ENCODE measurements around the gene DCLK1.

Gene DCLK1

DNA sequence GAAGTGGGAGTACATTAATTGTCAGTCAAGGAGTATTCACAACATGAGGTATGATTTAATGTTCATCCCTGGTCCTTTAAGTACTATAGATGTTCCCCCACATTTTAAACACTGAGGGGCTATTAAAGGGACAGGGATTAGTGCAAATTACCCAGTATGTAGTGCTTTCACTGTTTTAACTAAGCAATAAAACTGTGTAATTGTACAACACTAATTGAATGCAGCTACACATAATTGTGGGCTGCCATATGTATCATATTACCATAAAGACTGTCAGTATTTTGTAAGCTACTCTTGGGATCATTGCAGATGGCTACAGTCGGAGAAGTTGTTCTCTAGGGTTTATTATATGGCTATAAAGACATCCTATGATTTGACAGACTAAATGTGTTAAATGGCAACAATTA, 316.6 kb downstream of the DCLK1 start:
- peak; percentile 64 for DNase-seq

DNA sequence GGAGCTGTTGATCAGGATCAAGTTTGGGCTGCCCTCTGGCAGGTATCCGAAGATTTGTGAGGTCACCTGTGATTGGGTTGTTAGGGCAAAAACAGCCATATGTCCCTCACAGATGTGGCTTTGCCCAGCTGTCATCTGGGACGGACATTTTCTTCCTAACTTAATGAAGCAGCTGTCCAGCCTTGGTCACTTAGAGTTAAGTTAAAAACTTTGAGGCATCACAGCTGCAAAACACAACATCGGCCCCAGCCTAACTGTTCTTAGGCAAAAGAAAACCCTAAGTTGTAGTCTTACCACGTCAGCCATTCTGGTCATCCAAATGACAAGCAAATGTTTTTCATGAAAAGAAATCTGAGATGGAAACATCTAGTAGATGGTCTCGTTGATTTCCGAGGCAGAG, 318.4 kb downstream of the DCLK1 start:
- no peak for DNase-seq

DNA sequence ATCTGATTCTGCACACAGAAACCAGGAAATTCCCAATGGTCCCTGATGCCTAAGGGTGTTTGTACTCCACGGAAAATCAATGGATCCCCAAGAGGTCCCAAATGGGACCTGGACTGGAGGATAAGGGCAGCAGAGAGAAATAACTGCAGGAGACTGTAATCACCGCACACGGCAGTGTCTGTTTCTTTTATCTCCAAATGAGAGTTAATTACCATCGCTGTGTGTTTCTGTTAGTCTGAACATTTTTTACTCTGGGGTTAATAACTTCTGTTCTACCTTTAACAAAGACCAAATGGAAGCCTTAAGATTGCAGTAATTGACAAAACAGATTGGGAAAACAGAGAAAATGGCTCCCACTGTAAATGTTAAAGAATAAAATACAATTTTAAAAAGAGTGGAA, 320.9 kb downstream of the DCLK1 start:
- DNase-seq = peak; percentile 22

DNA sequence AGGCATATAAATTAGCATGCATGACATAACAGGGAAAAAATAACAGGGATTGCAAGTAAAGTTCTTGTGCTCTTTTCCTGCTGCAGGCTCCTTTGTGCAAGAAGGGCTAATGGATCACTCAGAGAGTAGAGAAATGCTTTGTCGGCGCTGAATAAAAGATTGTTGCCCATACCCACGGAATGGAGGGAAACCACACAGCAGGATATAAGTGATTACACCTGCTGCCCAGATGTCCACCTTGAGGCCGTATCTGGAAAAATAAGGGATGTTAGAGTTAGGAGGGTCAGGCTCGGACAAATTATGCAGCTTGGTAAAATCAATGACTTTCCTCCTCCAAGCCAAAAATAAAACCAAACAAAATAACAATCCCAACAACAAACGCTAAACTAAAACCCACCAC, 322.3 kb downstream of the DCLK1 start:
- no peak for DNase-seq

DNA sequence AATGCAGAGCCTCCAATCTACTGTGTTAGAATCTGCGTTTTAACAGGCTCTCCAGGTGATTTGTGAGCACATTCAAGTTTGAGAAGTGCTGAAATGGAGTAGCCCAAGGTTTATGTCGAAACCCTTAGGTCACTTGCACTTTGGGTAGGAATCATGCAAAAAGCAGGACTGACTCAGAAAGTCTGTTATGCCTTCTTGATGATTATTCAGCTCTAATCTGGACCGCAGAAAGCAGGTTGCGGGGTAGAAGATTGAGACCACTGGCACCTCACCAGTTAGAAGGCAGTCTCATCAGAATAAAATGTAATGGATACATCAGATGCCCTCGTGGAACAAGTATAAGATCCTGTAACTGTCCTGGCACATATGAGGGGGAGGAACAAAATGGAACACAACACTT, 326.3 kb downstream of the DCLK1 start:
- DNase-seq = no peak

DNA sequence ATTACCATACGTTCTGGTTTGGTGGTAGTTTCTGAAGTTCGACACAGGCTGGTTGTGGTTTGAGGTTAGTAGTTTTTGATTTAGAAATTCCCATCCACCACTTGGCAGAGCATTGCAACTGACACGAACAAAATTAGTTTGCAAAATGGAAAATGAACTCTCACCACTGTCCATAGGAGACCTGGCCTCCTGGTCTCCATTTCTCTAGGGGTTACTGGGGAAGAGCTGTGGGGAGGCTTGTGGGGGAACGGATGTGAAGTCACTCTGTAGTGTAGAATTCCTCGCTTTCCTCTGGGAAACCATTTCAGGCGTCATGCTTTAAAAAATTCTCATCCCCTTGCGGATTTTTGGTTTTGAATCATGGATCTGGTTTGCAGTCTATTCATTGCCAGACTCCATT, 333.2 kb downstream of the DCLK1 start:
- DNase-seq = no peak

DNA sequence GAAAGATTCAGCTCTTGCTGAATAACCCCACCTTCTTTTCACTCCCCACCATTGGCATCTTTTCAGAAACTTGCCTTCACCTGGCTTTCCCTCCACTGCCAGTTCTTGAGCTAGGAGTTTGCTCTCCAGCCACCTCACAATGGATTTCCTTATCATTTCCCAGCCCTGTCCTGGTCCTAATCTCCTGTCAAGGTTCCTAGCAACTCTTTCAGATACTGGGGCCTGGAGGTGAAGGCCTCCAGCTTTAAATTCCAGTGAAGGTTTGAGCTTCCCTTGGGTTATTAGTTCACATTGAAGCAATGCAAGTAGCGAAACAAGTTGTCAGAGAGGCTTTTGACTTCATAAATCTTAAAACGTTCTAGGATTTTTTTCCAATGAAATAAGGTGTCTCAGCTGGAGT, 333.9 kb downstream of the DCLK1 start:
- no peak for DNase-seq

DNA sequence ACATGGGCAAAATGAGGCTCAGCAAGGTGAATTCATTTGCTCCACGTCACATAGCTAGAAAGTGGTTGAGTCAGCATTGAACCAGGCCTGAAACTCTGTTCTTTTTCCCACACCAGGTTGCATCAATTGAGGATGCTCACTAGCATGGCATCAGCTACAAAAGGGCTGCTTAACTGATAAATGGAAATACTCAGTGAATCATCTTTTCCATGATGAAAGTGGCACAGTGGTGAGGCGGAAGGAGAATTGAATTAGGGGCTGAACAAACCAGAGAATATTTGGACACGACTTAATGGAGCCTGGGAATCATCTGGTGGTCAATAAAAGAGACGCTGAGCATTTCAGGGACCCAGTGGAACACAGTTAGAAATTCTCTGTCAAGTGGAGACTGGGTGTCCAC, 334.6 kb downstream of the DCLK1 start:
- DNase-seq = no peak

DNA sequence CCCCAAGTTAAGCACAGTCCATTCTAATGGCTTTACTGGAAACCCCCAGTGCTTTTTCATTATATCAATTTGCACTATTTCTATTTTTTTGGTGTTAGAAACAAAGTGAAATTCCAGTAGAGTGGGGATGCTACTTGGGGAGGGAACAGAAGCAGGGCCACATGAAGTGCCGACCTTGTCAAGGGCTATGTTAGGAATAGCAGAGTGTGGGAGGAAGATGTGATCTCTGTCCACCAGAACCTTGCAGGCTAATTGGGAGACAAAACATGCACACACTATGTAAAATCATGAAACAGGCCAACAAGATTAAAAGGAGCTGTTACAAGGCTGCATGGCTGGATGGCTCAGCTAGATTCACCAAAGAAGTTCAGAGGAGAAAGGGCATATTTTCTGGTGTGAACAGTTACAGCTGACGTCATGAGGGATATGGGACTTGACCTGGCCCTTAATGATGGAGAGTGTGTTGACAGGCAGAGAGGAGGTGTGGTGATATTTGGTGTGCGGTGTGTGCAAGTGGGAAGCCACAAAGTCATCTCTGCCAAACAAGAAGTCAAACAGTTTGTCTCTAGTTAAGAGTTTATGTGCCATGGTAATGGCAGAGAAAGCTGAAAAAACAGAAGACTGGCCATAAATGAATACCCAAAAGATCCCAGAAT, 336.3 kb downstream of the DCLK1 start:
- DNase-seq = no peak

DNA sequence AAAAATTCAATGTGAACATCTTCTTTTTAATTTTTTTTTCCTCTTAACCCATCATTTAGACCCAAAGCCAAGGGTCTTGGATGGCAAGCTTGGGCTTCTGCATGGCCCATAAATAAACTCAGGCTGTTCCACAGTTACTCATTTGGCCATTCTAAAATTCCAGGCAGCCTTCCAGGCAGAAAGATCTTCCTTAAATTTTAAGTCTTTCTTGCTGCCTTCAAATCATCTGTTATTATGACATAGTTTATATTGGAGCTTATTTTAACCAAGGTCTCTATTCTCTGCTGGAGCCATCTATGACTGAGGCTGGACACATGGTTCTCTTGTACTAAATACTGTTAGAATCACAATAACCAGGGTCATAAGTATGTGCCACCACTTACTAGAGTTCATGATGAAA, 337.4 kb downstream of the DCLK1 start:
- DNase-seq = no peak

DNA sequence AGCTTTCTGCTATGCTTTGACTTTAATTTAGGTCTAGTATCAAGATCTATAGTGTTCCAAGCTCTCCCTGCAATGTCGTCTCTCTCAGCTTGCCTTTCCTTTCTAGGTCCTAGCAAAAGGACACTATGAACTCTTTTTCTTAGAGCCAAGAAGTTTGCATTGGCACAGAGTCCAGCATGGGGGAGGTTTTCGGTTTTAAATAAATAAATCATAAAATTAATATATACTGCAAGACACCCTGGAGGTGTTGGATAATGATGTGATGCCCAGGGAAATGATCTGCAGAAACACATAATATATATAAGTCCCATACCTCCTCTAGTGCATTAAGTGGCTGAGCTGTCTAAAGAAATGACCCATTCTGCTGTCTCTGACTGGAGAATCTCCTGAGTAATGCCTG, 338.3 kb downstream of the DCLK1 start:
- DNase-seq = no peak

DNA sequence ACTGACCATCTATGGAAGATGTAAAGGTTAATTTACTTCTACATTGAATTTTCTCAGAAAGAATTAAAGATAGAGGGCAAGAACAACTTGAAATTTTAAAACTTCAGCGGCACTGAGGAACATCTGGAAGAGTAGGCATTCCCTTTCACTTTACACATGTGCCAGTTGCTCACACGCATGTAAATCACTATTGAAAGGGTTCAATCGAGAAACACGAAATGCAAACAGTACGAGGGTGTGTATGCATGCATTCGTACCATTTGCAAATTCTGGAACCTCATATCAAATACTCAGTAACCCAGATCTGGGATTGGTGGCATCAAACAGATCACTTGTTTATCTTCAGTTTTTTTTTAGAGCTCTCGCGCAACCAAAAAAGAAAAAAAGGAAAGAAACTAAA, 339.2 kb downstream of the DCLK1 start:
- DNase-seq = no peak

DNA sequence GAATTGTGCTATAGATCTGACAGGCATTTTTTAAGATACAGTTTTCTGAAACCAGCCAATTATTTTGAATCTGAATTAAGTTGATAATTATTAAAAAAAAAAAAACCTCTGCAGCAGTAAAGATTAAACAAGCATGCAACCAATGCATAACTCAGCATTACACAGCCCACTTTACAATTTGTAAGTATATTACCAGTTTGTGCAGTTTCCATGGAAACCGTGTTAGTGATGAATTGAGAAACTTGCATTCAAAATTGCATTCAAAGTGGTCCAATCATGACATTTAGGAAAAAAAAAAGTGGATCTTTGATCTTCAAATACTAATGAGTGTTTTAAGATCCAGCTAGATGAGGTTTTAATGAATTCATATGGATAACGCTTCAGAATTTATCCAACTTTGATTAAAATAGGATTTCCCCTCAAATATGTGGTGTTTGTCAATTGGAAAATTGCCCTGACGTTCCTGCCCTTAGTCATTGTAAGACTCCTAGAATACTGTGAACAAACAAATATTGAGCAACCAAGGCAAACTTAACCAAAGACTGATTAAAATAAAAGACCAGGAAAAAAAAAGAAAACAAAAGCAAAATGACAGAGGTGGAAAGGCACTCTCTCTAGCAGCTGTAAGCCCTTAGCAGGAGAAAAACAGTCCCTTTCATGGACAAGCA, 339.9 kb downstream of the DCLK1 start:
- DNase-seq = no peak

DNA sequence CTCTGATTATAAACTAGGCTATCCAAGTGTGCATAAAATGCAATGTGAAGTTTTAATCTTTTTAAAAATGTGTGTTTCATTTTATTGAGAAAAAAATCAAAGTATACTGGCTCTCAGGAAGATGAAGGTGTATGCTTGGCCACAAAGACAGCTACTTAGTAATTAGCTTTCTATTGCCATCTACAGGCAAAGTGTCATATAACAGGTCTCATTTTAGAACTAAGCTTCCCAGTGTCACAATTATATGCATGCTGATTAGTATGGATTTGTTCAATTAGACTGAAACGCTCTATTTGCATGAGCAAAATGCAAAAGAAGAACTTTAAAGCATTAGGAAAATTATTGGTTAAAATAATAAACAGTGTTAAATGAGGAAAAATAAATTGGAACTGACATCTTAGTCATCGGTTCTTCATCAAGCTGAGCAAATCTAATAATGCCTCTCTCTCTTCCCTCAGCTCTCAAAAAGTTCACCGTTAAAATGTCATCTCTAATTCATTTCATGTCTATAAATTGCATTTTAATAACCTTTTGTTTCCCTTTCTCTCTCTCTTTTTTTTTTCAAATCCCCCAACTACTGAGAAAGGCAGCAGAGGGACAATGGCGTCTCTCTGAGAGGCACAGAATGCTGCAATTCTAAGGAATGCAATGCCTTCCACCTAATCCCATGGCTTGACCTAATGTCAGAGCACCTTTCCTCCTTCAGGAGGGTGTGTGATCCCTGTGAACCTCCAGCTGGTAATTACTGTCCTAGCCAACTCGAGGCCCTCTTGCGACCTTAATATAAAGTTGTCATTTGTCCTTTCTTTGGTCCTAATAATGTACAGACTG, 341.6 kb downstream of the DCLK1 start:
- DNase-seq = peak; percentile 2

DNA sequence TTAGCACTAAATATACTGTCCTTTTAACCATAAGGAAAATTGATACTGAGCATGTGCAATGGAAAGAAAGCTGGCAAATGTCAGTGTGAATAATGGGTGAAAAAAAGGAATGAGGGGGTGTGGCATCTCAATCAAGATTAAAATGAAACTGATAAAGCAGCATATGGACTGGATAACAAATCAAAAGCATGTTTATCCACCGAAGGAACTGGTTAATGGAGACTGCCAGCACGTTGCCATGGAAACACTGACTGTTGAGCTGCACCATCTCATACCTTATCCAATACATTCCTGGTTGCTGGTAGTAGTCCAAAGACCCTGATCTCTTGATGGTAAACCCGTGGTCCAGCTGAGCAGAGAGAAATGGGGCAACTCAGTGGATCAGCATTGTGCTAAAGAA, 343.2 kb downstream of the DCLK1 start:
- DNase-seq = no peak

DNA sequence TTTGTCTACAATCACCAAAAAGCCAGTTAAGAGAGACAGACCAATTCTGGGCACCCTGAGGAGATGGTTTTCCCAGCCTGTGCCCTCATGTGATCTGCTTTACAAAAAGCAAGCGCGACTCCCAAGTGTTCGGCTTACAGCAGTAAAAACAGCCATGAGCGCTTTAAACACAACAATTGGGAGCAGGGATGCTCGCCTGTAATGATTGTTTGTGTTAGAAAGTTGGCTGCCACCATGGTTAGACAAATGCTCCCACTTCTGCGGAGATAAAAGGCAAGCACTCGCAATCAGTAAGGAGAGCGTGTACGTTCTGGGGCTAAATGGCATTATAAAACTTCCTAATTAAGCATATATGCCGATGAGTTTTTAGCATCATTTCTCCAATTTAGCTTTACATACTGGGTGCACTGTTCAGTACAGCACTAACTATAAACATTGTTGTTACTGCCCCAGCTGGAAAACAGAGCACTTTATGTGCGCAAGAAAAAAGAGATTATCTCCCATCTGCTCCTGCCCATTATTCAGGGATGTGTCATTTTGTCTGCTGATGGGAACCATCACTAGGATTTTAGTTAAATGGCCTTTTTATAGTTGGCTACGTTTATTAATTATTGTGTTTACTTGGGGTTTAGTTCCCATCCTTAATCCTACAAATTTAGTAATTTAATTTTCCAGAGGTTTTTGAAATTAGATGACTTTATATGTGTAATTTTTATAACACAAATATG, 345.4 kb downstream of the DCLK1 start:
- DNase-seq = no peak

DNA sequence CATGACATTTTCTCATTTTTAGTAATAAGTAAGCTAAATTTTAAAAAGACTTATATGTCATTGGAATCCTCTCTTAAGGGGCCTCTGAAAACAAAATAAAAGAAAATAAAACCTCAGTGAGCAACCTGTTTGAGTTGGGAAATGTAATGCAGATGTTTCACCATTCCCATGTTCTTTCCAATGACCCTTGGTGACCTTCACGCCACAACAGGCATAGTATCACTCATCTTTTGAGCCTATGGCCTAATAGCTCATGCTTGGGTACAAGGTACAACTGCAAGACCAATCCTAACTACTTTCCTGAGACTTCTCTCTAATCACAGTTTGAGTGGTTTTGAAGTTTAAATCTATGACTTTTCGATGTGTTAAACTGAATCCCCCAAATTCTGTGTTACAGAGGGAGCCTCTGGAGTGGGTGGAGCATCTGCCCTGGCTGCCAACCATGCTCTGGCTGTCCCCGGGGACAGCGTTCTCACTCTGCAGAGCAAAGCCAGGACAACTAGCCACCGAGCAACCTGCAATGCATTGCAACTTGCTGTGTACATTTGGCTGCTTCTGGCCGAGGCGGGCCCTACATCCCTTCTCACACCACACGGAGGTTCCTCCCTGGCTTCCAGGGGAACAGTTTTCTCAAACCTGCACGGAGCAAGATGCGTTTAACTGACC, 346.8 kb downstream of the DCLK1 start:
- no peak for DNase-seq

DNA sequence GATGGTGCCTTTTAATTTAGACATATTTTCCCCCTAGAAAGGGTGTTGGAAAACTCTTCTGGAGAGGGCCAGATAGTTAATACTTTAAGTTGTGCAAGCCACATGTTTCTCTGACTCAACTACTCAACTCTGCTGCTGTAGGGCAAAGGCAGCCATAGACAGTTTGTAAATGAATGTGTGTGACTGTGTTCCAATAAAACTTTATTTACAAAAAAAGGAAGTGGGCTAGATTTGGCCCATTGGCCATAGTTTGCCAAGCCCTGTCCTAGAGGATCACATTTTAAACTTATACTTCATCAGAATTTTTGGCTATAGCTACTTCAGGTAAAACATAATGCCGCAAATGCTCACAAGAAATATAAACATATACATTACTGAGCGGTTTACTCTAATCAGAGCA, 348.4 kb downstream of the DCLK1 start:
- no peak for DNase-seq

DNA sequence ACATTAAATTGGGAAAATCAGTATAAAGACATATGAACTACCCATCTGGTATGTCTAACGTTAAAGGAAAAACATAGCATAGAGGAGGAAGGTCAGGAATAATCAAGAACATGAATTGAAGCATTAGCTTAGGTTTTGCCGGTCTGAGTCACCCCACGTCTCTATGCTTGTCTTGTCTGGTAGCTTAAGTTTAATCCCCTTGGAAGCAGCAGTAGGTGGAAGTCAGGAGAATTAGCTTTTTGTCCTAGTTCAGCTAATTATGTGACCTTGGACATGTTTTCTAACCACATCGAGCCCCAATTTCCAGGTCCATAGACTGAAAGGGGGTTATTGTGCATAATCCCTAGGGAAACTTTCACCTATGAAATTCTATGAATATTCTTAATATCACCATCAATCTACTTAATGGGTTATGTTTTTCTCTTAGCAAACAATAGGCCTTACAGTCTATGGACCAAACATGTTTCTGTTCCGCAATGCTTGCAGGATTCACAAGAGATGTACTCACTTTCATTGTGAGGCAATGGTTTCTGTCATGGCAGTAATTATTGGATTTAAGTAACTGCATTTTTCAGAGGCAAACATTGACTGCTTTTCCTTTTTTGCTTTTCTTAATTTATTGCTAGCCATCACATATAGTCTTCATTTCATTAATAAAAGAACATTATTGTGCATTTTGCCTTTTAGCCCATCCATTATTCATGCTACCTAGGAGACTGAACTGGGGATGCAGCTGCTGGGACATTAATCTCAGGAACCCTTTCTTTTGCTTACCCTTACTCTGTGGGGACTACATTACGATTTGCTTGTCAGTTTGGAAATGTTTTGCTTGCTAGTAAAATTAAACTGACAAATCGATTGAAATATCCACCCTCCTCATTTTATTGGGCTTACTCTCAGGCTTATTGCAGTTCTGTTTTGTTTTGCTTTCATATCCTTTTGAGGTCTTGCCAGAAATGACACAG, 349.9 kb downstream of the DCLK1 start:
- no peak for DNase-seq

DNA sequence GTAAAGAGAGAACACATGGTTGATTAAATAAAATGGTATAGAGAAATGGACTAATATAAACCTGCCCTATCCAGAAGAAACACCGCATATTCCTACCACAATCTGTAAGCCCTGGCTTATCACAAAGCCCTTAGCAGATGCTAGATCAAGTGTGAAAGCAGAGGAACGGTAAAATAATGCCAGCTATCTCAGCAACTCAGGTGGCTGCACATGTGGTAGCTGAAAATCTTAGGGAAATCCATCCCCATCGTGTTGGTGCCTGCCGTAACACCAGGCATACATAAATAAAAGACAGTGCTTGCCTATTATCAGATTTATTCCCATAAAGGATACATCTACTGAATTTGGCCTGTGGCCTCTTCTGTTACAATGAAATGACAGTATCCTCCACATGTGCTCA, 350.6 kb downstream of the DCLK1 start:
- DNase-seq = no peak

DNA sequence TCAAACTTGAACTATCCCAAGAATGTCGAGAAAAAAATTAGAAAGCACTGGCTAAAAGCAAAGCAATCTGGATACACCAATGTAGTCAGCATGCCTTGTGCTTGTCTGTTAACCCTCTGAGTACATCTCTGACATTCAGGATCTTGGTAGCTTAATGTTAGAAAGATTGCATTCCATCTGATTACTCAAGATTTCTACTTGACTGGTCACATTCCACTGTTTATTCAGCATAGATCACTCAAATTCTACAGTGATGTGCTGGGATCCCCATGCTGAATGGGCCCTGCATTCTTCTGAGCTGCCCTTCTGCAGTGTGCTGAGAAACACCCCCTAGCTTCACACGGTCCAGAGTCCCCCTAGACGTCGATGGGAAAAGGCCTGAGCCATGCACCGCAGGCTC, 359.3 kb downstream of the DCLK1 start:
- no peak for DNase-seq

Measured in NCI-H1436 (cell line).